Activated CD4-positive, alpha-beta T cell treated with anti-CD3 and anti-CD28 coated beads, Interleukin-2, amount 10 ng/mL, durations not matched to agents 24 days and 14 days (primary cell): ENCODE measurements around the gene CKLF. TPM values are rescaled to one million over a fixed set of nuclear protein-coding genes. Genes with fewer than 3 reads are reported as not detected.
A peak's percentile ranks its signal among the peaks of the same experiment; 100 is the strongest.

Source experiments
- DNase-seq: peaks from one replicate; pipeline ENCODE4 v3.0.0; 2022
- H3K27ac Mint-ChIP-seq: one replicate; pipeline ENCODE4 v1.8.0; 2022; ENCODE audit warnings: mild to moderate bottlenecking, mixed read lengths
- H3K27me3 Mint-ChIP-seq: one replicate; pipeline ENCODE4 v1.8.0; 2022; ENCODE audit warnings: mixed read lengths
- H3K36me3 Mint-ChIP-seq: one replicate; pipeline ENCODE4 v1.8.0; 2022; ENCODE audit warnings: low read depth, mild to moderate bottlenecking, mixed read lengths
- H3K4me1 Mint-ChIP-seq: one replicate; pipeline ENCODE4 v1.8.0; 2021; ENCODE audit warnings: mixed read lengths
- H3K4me3 Mint-ChIP-seq: one replicate; pipeline ENCODE4 v1.8.0; 2022; ENCODE audit warnings: mild to moderate bottlenecking, moderate library complexity, mixed read lengths
- H3K9me3 Mint-ChIP-seq: one replicate; pipeline ENCODE4 v1.8.0; 2021; ENCODE audit warnings: mixed read lengths
- intact Hi-C: fragments of 100-400 bp; cut with micrococcal nuclease; formaldehyde crosslinking; loops from one replicate; pipeline ENCODE4 v1.15.1; 2023
- total RNA-seq: library from RNA; stranded (reverse); gene quantifications from 2 replicates; pipeline ENCODE4 v1.2.3, GENCODE V29; 2022

The CKLF gene
- 145 and 146 TPM in 2 replicates for total RNA-seq

- Mint-ChIP-seq H3K36me3 (peaks cover 39% of the 10 kb centered on the region), H3K4me1 (peaks cover 68% of the 10 kb centered on the region), H3K9me3 (no peaks in the 10 kb centered on the region), H3K27ac (peak within 1 kb of the TSS; percentile 95), H3K27me3 (peaks cover 2% of the 10 kb centered on the region), H3K4me3 (peak within 1 kb of the TSS; percentile 91)
- peak; percentile 98 for DNase-seq
- intact Hi-C loops: loop anchor here (1.0 to 2.0 kb wide), 3 partner anchors 11 to 52 kb away; partner anchors contain the start of gene CMTM3
These were observed at the start of gene CKLF for GRCh38 chr16:66552286-66553177. Gene CKLF, plus strand, starts transcription at chr16:66552576. Its CDS starts 140 bp downstream, at chr16:66552716.

GRCh38 chr16:66503030-66503429 lies 49.3 kb upstream of the CKLF start:
- intact Hi-C loops: no loop called here
- Mint-ChIP-seq H3K27me3 (peaks cover 10% of the 10 kb centered on the region), H3K4me3 (no peak overlapping the region), H3K27ac (no peak overlapping the region), H3K9me3 (no peaks in the 10 kb centered on the region), H3K4me1 (peaks cover 4% of the 10 kb centered on the region), H3K36me3 (peaks cover 3% of the 10 kb centered on the region)
- DNase-seq: no peak

GRCh38 chr16:66503612-66504011 lies 48.8 kb upstream of the CKLF start:
- peaks cover 7% of the 10 kb centered on the region for H3K4me1 Mint-ChIP-seq
- H3K4me3 Mint-ChIP-seq: no peak overlapping the region
- intact Hi-C loops: no loop called here
- peaks cover 3% of the 10 kb centered on the region for H3K36me3 Mint-ChIP-seq
- H3K9me3 Mint-ChIP-seq: no peaks in the 10 kb centered on the region
- no peak overlapping the region for H3K27ac Mint-ChIP-seq
- DNase-seq: no peak
- H3K27me3 Mint-ChIP-seq: peaks cover 7% of the 10 kb centered on the region

GRCh38 chr16:66507731-66508239 lies 44.6 kb upstream of the CKLF start:
- Mint-ChIP-seq H3K9me3 (no peaks in the 10 kb centered on the region), H3K27ac (no peak overlapping the region), H3K27me3 (no peaks in the 10 kb centered on the region), H3K36me3 (peaks cover 2% of the 10 kb centered on the region), H3K4me1 (peaks cover 12% of the 10 kb centered on the region), H3K4me3 (no peak overlapping the region)
- DNase-seq: no peak
- intact Hi-C loops: no loop called here

GRCh38 chr16:66508248-66508913 lies 44.0 kb upstream of the CKLF start:
- Mint-ChIP-seq H3K27ac (no peak overlapping the region), H3K4me1 (peaks cover 12% of the 10 kb centered on the region), H3K9me3 (no peaks in the 10 kb centered on the region), H3K36me3 (peaks cover 2% of the 10 kb centered on the region), H3K27me3 (no peaks in the 10 kb centered on the region), H3K4me3 (no peak overlapping the region)
- intact Hi-C loops: no loop called here
- no peak for DNase-seq

GRCh38 chr16:66508914-66509496 lies 43.4 kb upstream of the CKLF start:
- intact Hi-C loops: no loop called here
- Mint-ChIP-seq H3K9me3 (no peaks in the 10 kb centered on the region), H3K4me3 (no peak overlapping the region), H3K4me1 (peaks cover 11% of the 10 kb centered on the region), H3K27ac (no peak overlapping the region), H3K36me3 (peaks cover 2% of the 10 kb centered on the region), H3K27me3 (no peaks in the 10 kb centered on the region)
- DNase-seq: no peak

- intact Hi-C loops: no loop called here
- no peaks in the 10 kb centered on the region for H3K27me3 Mint-ChIP-seq
- H3K4me3 Mint-ChIP-seq: no peak overlapping the region
- no peak overlapping the region for H3K27ac Mint-ChIP-seq
- H3K4me1 Mint-ChIP-seq: peaks cover 10% of the 10 kb centered on the region
- no peaks in the 10 kb centered on the region for H3K9me3 Mint-ChIP-seq
- DNase-seq: no peak
- peaks cover 2% of the 10 kb centered on the region for H3K36me3 Mint-ChIP-seq
These were observed 42.8 kb upstream of the CKLF start for GRCh38 chr16:66509576-66509975.

- DNase-seq: no peak
- intact Hi-C loops: no loop called here
- Mint-ChIP-seq H3K4me1 (peaks cover 14% of the 10 kb centered on the region), H3K9me3 (no peaks in the 10 kb centered on the region), H3K36me3 (peaks cover 4% of the 10 kb centered on the region), H3K27ac (no peak overlapping the region), H3K27me3 (no peaks in the 10 kb centered on the region), H3K4me3 (no peak overlapping the region)
These were observed 42.1 kb upstream of the CKLF start for GRCh38 chr16:66510298-66510697.

GRCh38 chr16:66510711-66511601 lies 41.4 kb upstream of the CKLF start:
- Mint-ChIP-seq H3K4me3 (no peak overlapping the region), H3K36me3 (peaks cover 4% of the 10 kb centered on the region), H3K27me3 (no peaks in the 10 kb centered on the region), H3K27ac (no peak overlapping the region), H3K4me1 (peaks cover 21% of the 10 kb centered on the region), H3K9me3 (no peaks in the 10 kb centered on the region)
- no peak for DNase-seq
- intact Hi-C loops: no loop called here

GRCh38 chr16:66511602-66512271 lies 40.6 kb upstream of the CKLF start:
- peak; percentile 69 for DNase-seq
- no peak overlapping the region for H3K27ac Mint-ChIP-seq
- no peaks in the 10 kb centered on the region for H3K27me3 Mint-ChIP-seq
- peaks cover 29% of the 10 kb centered on the region for H3K4me1 Mint-ChIP-seq
- H3K4me3 Mint-ChIP-seq: no peak overlapping the region
- intact Hi-C loops: no loop called here
- H3K36me3 Mint-ChIP-seq: peaks cover 4% of the 10 kb centered on the region
- no peaks in the 10 kb centered on the region for H3K9me3 Mint-ChIP-seq

GRCh38 chr16:66512272-66513110 lies 39.9 kb upstream of the CKLF start:
- Mint-ChIP-seq H3K4me3 (no peak overlapping the region), H3K27me3 (no peaks in the 10 kb centered on the region), H3K27ac (no peak overlapping the region), H3K4me1 (peaks cover 36% of the 10 kb centered on the region), H3K36me3 (peaks cover 7% of the 10 kb centered on the region), H3K9me3 (no peaks in the 10 kb centered on the region)
- DNase-seq: no peak
- intact Hi-C loops: no loop called here

GRCh38 chr16:66513111-66513723 lies 39.2 kb upstream of the CKLF start:
- Mint-ChIP-seq H3K4me3 (no peak overlapping the region), H3K4me1 (peaks cover 43% of the 10 kb centered on the region), H3K9me3 (no peaks in the 10 kb centered on the region), H3K27me3 (no peaks in the 10 kb centered on the region), H3K27ac (no peak overlapping the region), H3K36me3 (peaks cover 7% of the 10 kb centered on the region)
- no peak for DNase-seq
- intact Hi-C loops: no loop called here
